GM11168 (cell line): ENCODE results near the gene PLA2R1.

Source experiments
- in situ Hi-C: fragments of 300-500 bp; cut with MboI; formaldehyde crosslinking; loops from one replicate; pipeline ENCODE4 v1.12.0; 2022; ENCODE audit warnings: low sequenced_read_pairs; ENCODE audit not compliant: unreplicated experiment

The PLA2R1 gene

GRCh38 chr2:159988412-159988970, 73.9 kb downstream of the PLA2R1 start:
- in situ Hi-C loops, result no loop called here

- in situ Hi-C loops, result no loop called here
Measured at GRCh38 chr2:159987181-159987580, 75.2 kb downstream of the PLA2R1 start.

GRCh38 chr2:159985656-159986055, 76.8 kb downstream of the PLA2R1 start:
- in situ Hi-C loops, result no loop called here

GRCh38 chr2:159984034-159984433, 78.4 kb downstream of the PLA2R1 start:
- in situ Hi-C loops, result no loop called here

- in situ Hi-C loops, result no loop called here
Measured at GRCh38 chr2:159982842-159983785, 79.3 kb downstream of the PLA2R1 start.

GRCh38 chr2:159982270-159982669, 80.1 kb downstream of the PLA2R1 start:
- in situ Hi-C loops, result no loop called here

- in situ Hi-C loops, result no loop called here
Measured at GRCh38 chr2:159976527-159977160, 85.8 kb downstream of the PLA2R1 start.

GRCh38 chr2:159973325-159973724, 89.1 kb downstream of the PLA2R1 start:
- in situ Hi-C loops, result loop anchor here (25.0 kb wide), 1 partner anchor 836 kb away; no protein-coding TSS in a partner anchor

GRCh38 chr2:159971365-159972152, 90.9 kb downstream of the PLA2R1 start:
- in situ Hi-C loops, result loop anchor here (25.0 kb wide), 1 partner anchor 834 kb away; no protein-coding TSS in a partner anchor

- in situ Hi-C loops, result loop anchor here (25.0 kb wide), 1 partner anchor 833 kb away; no protein-coding TSS in a partner anchor
Measured at GRCh38 chr2:159970548-159970947, 91.9 kb downstream of the PLA2R1 start.

- in situ Hi-C loops, result loop anchor here (25.0 kb wide), 1 partner anchor 831 kb away; no protein-coding TSS in a partner anchor
Measured at GRCh38 chr2:159968279-159968900, 94.0 kb downstream of the PLA2R1 start.

- in situ Hi-C loops, result loop anchor here (25.0 kb wide), 1 partner anchor 826 kb away; no protein-coding TSS in a partner anchor
Measured at GRCh38 chr2:159963700-159964099, 98.7 kb downstream of the PLA2R1 start.

- in situ Hi-C loops, result loop anchor here (25.0 kb wide), 1 partner anchor 825 kb away; no protein-coding TSS in a partner anchor
Measured at GRCh38 chr2:159962513-159962912, 99.9 kb downstream of the PLA2R1 start.

GRCh38 chr2:159961451-159961850, 101.0 kb downstream of the PLA2R1 start:
- in situ Hi-C loops, result loop anchor here (25.0 kb wide), 1 partner anchor 824 kb away; no protein-coding TSS in a partner anchor

GRCh38 chr2:159961037-159961436, 101.4 kb downstream of the PLA2R1 start:
- in situ Hi-C loops, result loop anchor here (25.0 kb wide), 1 partner anchor 824 kb away; no protein-coding TSS in a partner anchor

- in situ Hi-C loops, result loop anchor here (25.0 kb wide), 1 partner anchor 823 kb away; no protein-coding TSS in a partner anchor
Measured at GRCh38 chr2:159960414-159960813, 102.0 kb downstream of the PLA2R1 start.

- in situ Hi-C loops, result loop anchor here (25.0 kb wide), 1 partner anchor 822 kb away; no protein-coding TSS in a partner anchor
Measured at GRCh38 chr2:159959136-159959535, 103.3 kb downstream of the PLA2R1 start.

- in situ Hi-C loops, result loop anchor here (25.0 kb wide), 1 partner anchor 816 kb away; no protein-coding TSS in a partner anchor
Measured at GRCh38 chr2:159953136-159953823, 109.1 kb downstream of the PLA2R1 start.
